ENCODE results near the gene CBX1.

The CBX1 gene

GRCh38 chr17:48101012-48101720 lies at the start of gene CBX1:
Gene CBX1, minus strand, starts transcription at chr17:48101478. Its CDS starts 24,474 bp downstream, at chr17:48077004.
- no CpG with 5 or more reads among the region's 79 CpGs for WGBS (ENCODE audit: insufficient coverage, insufficient read length)
- no peaks in the 10 kb centered on the region for H3K4me1 ChIP-seq (ENCODE audit: control insufficient read depth, insufficient read depth, low read length)
- no peaks in the 10 kb centered on the region for H3K9me3 ChIP-seq (ENCODE audit: control insufficient read depth, insufficient read depth, low read length)
- no peak within 1 kb of the TSS for H3K27ac ChIP-seq (ENCODE audit: low read length)
- DNase-seq (ENCODE audit: low read depth, low spot score), result peak; percentile 91
- H3K4me3 ChIP-seq (ENCODE audit: low read length), result peak within 1 kb of the TSS; percentile 82
- no peaks in the 10 kb centered on the region for H3K36me3 ChIP-seq (ENCODE audit: control insufficient read depth, insufficient read depth, low read length)
- H3K27me3 ChIP-seq (ENCODE audit: control insufficient read depth, insufficient read depth, low read length), result no peaks in the 10 kb centered on the region

GRCh38 chr17:48150597-48151001 lies 49.3 kb upstream of the CBX1 start:
- Histone ChIP-seq H3K4me3 (ENCODE audit: low read length) (no peak overlapping the region), H3K4me1 (ENCODE audit: control insufficient read depth, insufficient read depth, low read length) (0 out of 2 replicates have a peak, but pooled peaks cover 2% of the 10 kb centered on the region), H3K9me3 (ENCODE audit: control insufficient read depth, insufficient read depth, low read length) (no peaks in the 10 kb centered on the region), H3K27me3 (ENCODE audit: control insufficient read depth, insufficient read depth, low read length) (no peaks in the 10 kb centered on the region), H3K27ac (ENCODE audit: low read length) (no peak overlapping the region), H3K36me3 (ENCODE audit: control insufficient read depth, insufficient read depth, low read length) (no peaks in the 10 kb centered on the region)
- WGBS (ENCODE audit: insufficient coverage, insufficient read length), result no CpG with 5 or more reads among the region's 11 CpGs
- DNase-seq (ENCODE audit: low read depth, low spot score), result no peak

GRCh38 chr17:48149787-48150463 lies 48.6 kb upstream of the CBX1 start:
- H3K27me3 ChIP-seq (ENCODE audit: control insufficient read depth, insufficient read depth, low read length), result no peaks in the 10 kb centered on the region
- no peak for DNase-seq (ENCODE audit: low read depth, low spot score)
- 0 out of 2 replicates have a peak, but pooled peaks cover 2% of the 10 kb centered on the region for H3K4me1 ChIP-seq (ENCODE audit: control insufficient read depth, insufficient read depth, low read length)
- H3K36me3 ChIP-seq (ENCODE audit: control insufficient read depth, insufficient read depth, low read length), result no peaks in the 10 kb centered on the region
- H3K27ac ChIP-seq (ENCODE audit: low read length), result no peak overlapping the region
- WGBS (ENCODE audit: insufficient coverage, insufficient read length), result no CpG with 5 or more reads among the region's 4 CpGs
- H3K4me3 ChIP-seq (ENCODE audit: low read length), result no peak overlapping the region
- no peaks in the 10 kb centered on the region for H3K9me3 ChIP-seq (ENCODE audit: control insufficient read depth, insufficient read depth, low read length)

- H3K27me3 ChIP-seq (ENCODE audit: control insufficient read depth, insufficient read depth, low read length), result no peaks in the 10 kb centered on the region
Observed at GRCh38 chr17:48148854-48149786, 47.8 kb upstream of the CBX1 start.

GRCh38 chr17:48148029-48148770 lies 46.9 kb upstream of the CBX1 start:
- Histone ChIP-seq H3K9me3 (ENCODE audit: control insufficient read depth, insufficient read depth, low read length) (no peaks in the 10 kb centered on the region), H3K36me3 (ENCODE audit: control insufficient read depth, insufficient read depth, low read length) (no peaks in the 10 kb centered on the region), H3K4me1 (ENCODE audit: control insufficient read depth, insufficient read depth, low read length) (no peaks in the 10 kb centered on the region), H3K27ac (ENCODE audit: low read length) (no peak overlapping the region), H3K4me3 (ENCODE audit: low read length) (no peak overlapping the region), H3K27me3 (ENCODE audit: control insufficient read depth, insufficient read depth, low read length) (no peaks in the 10 kb centered on the region)
- DNase-seq (ENCODE audit: low read depth, low spot score), result no peak
- no CpG with 5 or more reads among the region's 14 CpGs for WGBS (ENCODE audit: insufficient coverage, insufficient read length)

More at GRCh38 chr17:48148854-48149786, 47.8 kb upstream of the CBX1 start:
- no CpG with 5 or more reads among the region's 16 CpGs for WGBS (ENCODE audit: insufficient coverage, insufficient read length)
- Histone ChIP-seq H3K27ac (ENCODE audit: low read length) (no peak overlapping the region), H3K4me3 (ENCODE audit: low read length) (no peak overlapping the region), H3K36me3 (ENCODE audit: control insufficient read depth, insufficient read depth, low read length) (no peaks in the 10 kb centered on the region), H3K9me3 (ENCODE audit: control insufficient read depth, insufficient read depth, low read length) (no peaks in the 10 kb centered on the region), H3K4me1 (ENCODE audit: control insufficient read depth, insufficient read depth, low read length) (0 out of 2 replicates have a peak, but pooled peaks cover 2% of the 10 kb centered on the region)
- no peak for DNase-seq (ENCODE audit: low read depth, low spot score)

GRCh38 chr17:48144976-48145798 lies 43.9 kb upstream of the CBX1 start:
- H3K27ac ChIP-seq (ENCODE audit: low read length), result no peak overlapping the region
- H3K27me3 ChIP-seq (ENCODE audit: control insufficient read depth, insufficient read depth, low read length), result no peaks in the 10 kb centered on the region

GRCh38 chr17:48144231-48144630 lies 43.0 kb upstream of the CBX1 start:
- no peak for DNase-seq (ENCODE audit: low read depth, low spot score)
- Histone ChIP-seq H3K9me3 (ENCODE audit: control insufficient read depth, insufficient read depth, low read length) (no peaks in the 10 kb centered on the region), H3K36me3 (ENCODE audit: control insufficient read depth, insufficient read depth, low read length) (no peaks in the 10 kb centered on the region), H3K4me3 (ENCODE audit: low read length) (no peak overlapping the region), H3K27me3 (ENCODE audit: control insufficient read depth, insufficient read depth, low read length) (no peaks in the 10 kb centered on the region), H3K4me1 (ENCODE audit: control insufficient read depth, insufficient read depth, low read length) (no peaks in the 10 kb centered on the region), H3K27ac (ENCODE audit: low read length) (no peak overlapping the region)
- no CpG with 5 or more reads among the region's 8 CpGs for WGBS (ENCODE audit: insufficient coverage, insufficient read length)

More at GRCh38 chr17:48144976-48145798, 43.9 kb upstream of the CBX1 start:
- Histone ChIP-seq H3K36me3 (ENCODE audit: control insufficient read depth, insufficient read depth, low read length) (no peaks in the 10 kb centered on the region), H3K4me1 (ENCODE audit: control insufficient read depth, insufficient read depth, low read length) (no peaks in the 10 kb centered on the region), H3K9me3 (ENCODE audit: control insufficient read depth, insufficient read depth, low read length) (no peaks in the 10 kb centered on the region), H3K4me3 (ENCODE audit: low read length) (no peak overlapping the region)
- no CpG with 5 or more reads among the region's 3 CpGs for WGBS (ENCODE audit: insufficient coverage, insufficient read length)
- DNase-seq (ENCODE audit: low read depth, low spot score), result no peak

GRCh38 chr17:48143629-48144028 lies 42.4 kb upstream of the CBX1 start:
- Histone ChIP-seq H3K27me3 (ENCODE audit: control insufficient read depth, insufficient read depth, low read length) (no peaks in the 10 kb centered on the region), H3K4me3 (ENCODE audit: low read length) (no peak overlapping the region), H3K9me3 (ENCODE audit: control insufficient read depth, insufficient read depth, low read length) (no peaks in the 10 kb centered on the region), H3K4me1 (ENCODE audit: control insufficient read depth, insufficient read depth, low read length) (no peaks in the 10 kb centered on the region), H3K36me3 (ENCODE audit: control insufficient read depth, insufficient read depth, low read length) (no peaks in the 10 kb centered on the region), H3K27ac (ENCODE audit: low read length) (no peak overlapping the region)
- no CpG with 5 or more reads among the region's 6 CpGs for WGBS (ENCODE audit: insufficient coverage, insufficient read length)
- no peak for DNase-seq (ENCODE audit: low read depth, low spot score)

GRCh38 chr17:48139944-48140343 lies 38.7 kb upstream of the CBX1 start:
- no peaks in the 10 kb centered on the region for H3K9me3 ChIP-seq (ENCODE audit: control insufficient read depth, insufficient read depth, low read length)
- no peaks in the 10 kb centered on the region for H3K27me3 ChIP-seq (ENCODE audit: control insufficient read depth, insufficient read depth, low read length)
- WGBS (ENCODE audit: insufficient coverage, insufficient read length), result no CpG with 5 or more reads among the region's 2 CpGs
- H3K4me1 ChIP-seq (ENCODE audit: control insufficient read depth, insufficient read depth, low read length), result no peaks in the 10 kb centered on the region
- no peak overlapping the region for H3K27ac ChIP-seq (ENCODE audit: low read length)
- no peak overlapping the region for H3K4me3 ChIP-seq (ENCODE audit: low read length)
- no peaks in the 10 kb centered on the region for H3K36me3 ChIP-seq (ENCODE audit: control insufficient read depth, insufficient read depth, low read length)
- no peak for DNase-seq (ENCODE audit: low read depth, low spot score)

Data from iPS DF 6.9 (cell line).